Measurements from ENCODE around the gene PTPRCAP.

PTPRCAP gene

GRCh38 chr11:67438158-67438902, 848 bp upstream of the PTPRCAP start:
- no peak for DNase-seq (ENCODE audit: low read depth)
- H3K4me3 ChIP-seq (ENCODE audit: low read length), result no peak overlapping the region
- TF ChIP-seq, protein P1, sequence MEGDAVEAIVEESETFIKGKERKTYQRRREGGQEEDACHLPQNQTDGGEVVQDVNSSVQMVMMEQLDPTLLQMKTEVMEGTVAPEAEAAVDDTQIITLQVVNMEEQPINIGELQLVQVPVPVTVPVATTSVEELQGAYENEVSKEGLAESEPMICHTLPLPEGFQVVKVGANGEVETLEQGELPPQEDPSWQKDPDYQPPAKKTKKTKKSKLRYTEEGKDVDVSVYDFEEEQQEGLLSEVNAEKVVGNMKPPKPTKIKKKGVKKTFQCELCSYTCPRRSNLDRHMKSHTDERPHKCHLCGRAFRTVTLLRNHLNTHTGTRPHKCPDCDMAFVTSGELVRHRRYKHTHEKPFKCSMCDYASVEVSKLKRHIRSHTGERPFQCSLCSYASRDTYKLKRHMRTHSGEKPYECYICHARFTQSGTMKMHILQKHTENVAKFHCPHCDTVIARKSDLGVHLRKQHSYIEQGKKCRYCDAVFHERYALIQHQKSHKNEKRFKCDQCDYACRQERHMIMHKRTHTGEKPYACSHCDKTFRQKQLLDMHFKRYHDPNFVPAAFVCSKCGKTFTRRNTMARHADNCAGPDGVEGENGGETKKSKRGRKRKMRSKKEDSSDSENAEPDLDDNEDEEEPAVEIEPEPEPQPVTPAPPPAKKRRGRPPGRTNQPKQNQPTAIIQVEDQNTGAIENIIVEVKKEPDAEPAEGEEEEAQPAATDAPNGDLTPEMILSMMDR (IDR thresholded peaks at IDR 0.05; ENCODE audit: insufficient read depth, low read depth, low read length, missing control alignments), result no peak

GRCh38 chr11:67437809-67438157, 301 bp upstream of the PTPRCAP start:
- no peak for DNase-seq (ENCODE audit: low read depth)
- H3K4me3 ChIP-seq (ENCODE audit: low read length), result no peak overlapping the region
- TF ChIP-seq, protein P1 (IDR thresholded peaks at IDR 0.05; ENCODE audit: insufficient read depth, low read depth, low read length, missing control alignments), result no peak

DNA sequence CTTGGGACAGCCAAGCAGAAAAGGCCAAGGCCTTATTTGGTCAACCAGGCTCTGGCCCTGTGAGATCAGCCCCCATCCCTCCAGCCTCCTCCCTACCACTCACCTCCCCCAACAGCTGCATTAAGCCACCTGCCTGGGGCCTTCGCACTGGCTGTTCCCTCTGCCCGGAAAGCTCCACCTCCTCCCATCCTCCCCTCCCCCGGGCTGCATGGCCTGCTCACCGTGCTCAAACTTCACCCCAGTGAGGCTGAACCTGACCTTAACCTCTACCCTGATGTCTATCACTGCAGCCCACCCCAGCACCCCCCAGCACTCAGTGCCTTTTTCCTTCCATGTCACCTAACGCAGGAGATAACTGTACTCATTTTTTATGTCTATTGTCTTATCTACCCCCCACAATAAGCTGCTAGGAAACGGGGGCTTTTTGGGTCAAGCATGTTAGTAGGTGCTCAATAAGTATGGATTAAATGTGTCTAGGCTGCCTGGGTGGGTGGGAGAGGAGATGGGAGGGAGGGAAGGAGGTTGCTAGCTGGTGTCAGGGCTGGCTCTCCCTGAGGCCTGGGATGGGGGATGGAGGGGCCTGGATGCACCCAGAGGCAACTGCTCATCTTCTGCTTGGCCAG, 912 bp downstream of the PTPRCAP start:
- no peak for DNase-seq (ENCODE audit: low read depth)
- H3K4me3 ChIP-seq (ENCODE audit: low read length), result no peak overlapping the region
- TF ChIP-seq, protein P1 (IDR thresholded peaks at IDR 0.05; ENCODE audit: insufficient read depth, low read depth, low read length, missing control alignments), result no peak

DNA sequence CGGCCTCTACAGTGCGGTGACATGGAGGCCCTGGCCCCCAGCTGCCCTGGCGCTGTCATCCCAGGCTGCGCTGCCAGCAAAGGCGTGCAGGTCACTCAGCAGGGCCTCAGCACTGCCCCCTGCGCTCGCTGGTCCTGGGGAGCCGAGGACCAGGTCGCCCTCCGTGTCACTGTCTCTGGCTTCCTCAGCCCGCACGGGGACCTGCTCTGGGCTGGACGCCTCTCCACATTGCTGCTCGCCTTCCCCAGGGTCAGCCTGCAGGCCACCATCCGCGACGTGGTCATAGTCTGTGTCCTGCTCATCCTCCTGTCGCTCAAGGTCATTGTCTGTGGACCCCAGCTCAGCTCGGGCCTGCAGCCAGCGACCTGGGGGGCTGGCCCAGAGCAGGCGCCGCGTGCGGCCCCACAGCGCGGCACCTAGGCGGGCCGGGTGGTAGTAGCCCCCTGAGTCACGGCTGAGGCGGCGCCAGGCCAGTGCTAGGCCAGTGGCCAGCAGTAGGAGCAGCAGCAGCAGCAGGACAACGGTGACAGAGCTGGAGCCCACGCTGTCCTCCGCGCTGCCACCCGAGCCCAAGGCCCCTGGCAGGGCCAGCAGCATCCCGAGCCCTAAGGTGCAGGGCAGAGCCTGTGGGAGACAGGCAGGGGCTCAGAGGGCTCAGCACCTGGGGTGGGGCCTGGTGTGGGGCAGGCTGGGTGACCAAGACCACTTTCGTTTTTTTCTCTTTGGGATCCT, 1.6 kb downstream of the PTPRCAP start:
- TF ChIP-seq, protein P1 (IDR thresholded peaks at IDR 0.05; ENCODE audit: insufficient read depth, low read depth, low read length, missing control alignments), result no peak
- no peak for DNase-seq (ENCODE audit: low read depth)
- H3K4me3 ChIP-seq (ENCODE audit: low read length), result no peak overlapping the region

- TF ChIP-seq, protein P1 (IDR thresholded peaks at IDR 0.05; ENCODE audit: insufficient read depth, low read depth, low read length, missing control alignments), result no peak
- peak; percentile 45 for DNase-seq (ENCODE audit: low read depth)
- H3K4me3 ChIP-seq (ENCODE audit: low read length), result no peak overlapping the region
Observed at GRCh38 chr11:67435031-67435726, 2.3 kb downstream of the PTPRCAP start.

GRCh38 chr11:67434395-67434881, 3.0 kb downstream of the PTPRCAP start:
- TF ChIP-seq, protein P1 (IDR thresholded peaks at IDR 0.05; ENCODE audit: insufficient read depth, low read depth, low read length, missing control alignments), result no peak
- DNase-seq (ENCODE audit: low read depth), result no peak
- no peak overlapping the region for H3K4me3 ChIP-seq (ENCODE audit: low read length)
